Heart left ventricle (tissue), 16 donors: ENCODE data around the gene STXBP6. TPM values are rescaled to one million over a fixed set of nuclear protein-coding genes. Genes with fewer than 3 reads are reported as not detected.
A peak's percentile ranks its signal among the peaks of the same experiment; 100 is the strongest.

Experiments used
- ATAC-seq, 4 donors: fragments of 200-7000 bp; cut with Tn5 transposase; one replicate each; pipeline ENCODE4 v1.9.1; 2020 to 2022; ENCODE audit warnings: moderate library complexity in 4 of 4, mild to moderate bottlenecking in 3 of 4, moderate number of reproducible peaks in 1 of 4
- DNase-seq, 5 donors: peaks; one replicate each; pipeline ENCODE4 v3.0.0-alpha.2; 2020
- H3K27ac ChIP-seq, 12 donors: fragments of 200-600 bp; sonication (generic) in 4 of 12; one replicate each; pipeline versions ENCODE4 v1.5.0 to v1.8.0; 2016 to 2022; ENCODE audit warnings: mild to moderate bottlenecking in 2 of 12
- H3K27me3 ChIP-seq, 9 donors: fragments of 200-600 bp; sonication (generic) in 2 of 9; one replicate each; pipeline versions ENCODE4 v1.5.1 to v1.8.0; 2016 to 2022; ENCODE audit warnings: mild to moderate bottlenecking in 3 of 9
- H3K36me3 ChIP-seq, 9 donors: fragments of 200-600 bp; sonication (generic) in 2 of 9; one replicate each; pipeline versions ENCODE4 v1.5.0 to v1.8.0; 2018 to 2022; ENCODE audit warnings: mild to moderate bottlenecking in 2 of 9
- H3K4me1 ChIP-seq, 12 donors: fragments of 200-600 bp; sonication (generic) in 4 of 12; one replicate each; pipeline versions ENCODE4 v1.5.0 to v1.8.0; 2016 to 2022; ENCODE audit warnings: mild to moderate bottlenecking in 3 of 12
- H3K4me3 ChIP-seq, 12 donors: fragments of 200-600 bp; sonication (generic) in 4 of 12; one replicate each; pipeline versions ENCODE4 v1.5.0 to v1.8.0; 2017 to 2022; ENCODE audit warnings: mild to moderate bottlenecking in 9 of 12, moderate library complexity in 4 of 12
- H3K9me3 ChIP-seq, 12 donors: fragments of 200-600 bp; sonication (generic) in 4 of 12; one replicate each; pipeline versions ENCODE4 v1.5.0 to v1.8.0; 2016 to 2022; ENCODE audit warnings: mild to moderate bottlenecking in 1 of 12
- POLR2A ChIP-seq, 2 donors: fragments of 450-650 bp; IDR thresholded peaks; one replicate each; pipeline ENCODE4 v1.6.1; 2017; ENCODE audit warnings: antibody characterized with exemption in 2 of 2, mild to moderate bottlenecking in 2 of 2, moderate library complexity in 2 of 2
- WGBS, 4 donors: extraction: QIAGEN DNeasy Blood & Tissue Kit in 2 of 4; methylation state at CpG; one replicate each; pipeline versions ENCODE4 v1.1.5 to v1.1.7; 2013 to 2018; 5-methylcytosine and 5-hydroxymethylcytosine counted together
- intact Hi-C, 10 donors: fragments of 100-400 bp; cut with DNase I; formaldehyde crosslinking; loops; one replicate each; pipeline versions ENCODE4 v1.11.1 to v1.14.2; 2022
- polyA plus RNA-seq, 2 donors: library from polyadenylated mRNA; stranded (reverse); fragments of 200-250 nt; gene quantifications; one replicate each; pipeline ENCODE4 v1.2.3, GENCODE V29; 2013
- total RNA-seq, 9 donors: library from RNA; depleted of rRNA in 2 of 9; stranded (reverse); fragments of >200 nt in 2 of 9; fragmentation: NEBNext Ultra II Directional in 3 of 9; extraction: Animal tissue kit (Norgen Biotek cat#: 25700) in 3 of 9; gene quantifications; one replicate each; pipeline versions ENCODE4 v1.1.0 to v1.2.4, GENCODE V29; 2016 to 2023
- TF ChIP-seq, protein P1 (sequence below), 12 donors: fragments of 200-600 bp; sonication (generic) in 4 of 12; IDR thresholded peaks; one replicate each; pipeline versions ENCODE4 v1.5.0 to v1.8.0; 2018 to 2022; ENCODE audit warnings: antibody characterized with exemption in 12 of 12, mild to moderate bottlenecking in 5 of 12
- donor health status: ischemic (EF 13 %, LVEDD 7.1; RV severe dilation, severe dysfunction).
- donor health status: healthy with polysubstance abuse.
- donor health status: DM: no; HTN: yes; CAD: no.
- donor health status: DM: no; HTN: no; CAD: no.
- donor health status: ischemic (EF 25% LVEDD 6.9; RV normal size, moderate dysfunction).
- donor health status: ischemic (EF 25% LVEDD 5.7; RV mildly dilated, moderate dysfunction).
- donor health status: healthy.
- donor health status: DM: yes; HTN: yes; CAD: no.
- donor health status: ischemic (EF 35%, LVEDD 5.7; RV mildly dilated, moderate dysfunction).
- donor health status: nonischemic (EF 11% LVEDD 7.7; RV severe dilation, severe dysfunction).
- donor health status: DM: yes; HTN: yes; CAD: no.
- donor health status: PGD.
- donor health status: ischemic (EF 29% LVEDD 5.4; RV normal size, mild dysfunction).
- donor health status: nonischemic (EF 23%, LVEDD 6.1; RV moderate dilation, normal function).

The STXBP6 gene
- total and polyA plus RNA-seq, 11 donors = 12.5 to 57.3 (median 23.7) TPM

DNA sequence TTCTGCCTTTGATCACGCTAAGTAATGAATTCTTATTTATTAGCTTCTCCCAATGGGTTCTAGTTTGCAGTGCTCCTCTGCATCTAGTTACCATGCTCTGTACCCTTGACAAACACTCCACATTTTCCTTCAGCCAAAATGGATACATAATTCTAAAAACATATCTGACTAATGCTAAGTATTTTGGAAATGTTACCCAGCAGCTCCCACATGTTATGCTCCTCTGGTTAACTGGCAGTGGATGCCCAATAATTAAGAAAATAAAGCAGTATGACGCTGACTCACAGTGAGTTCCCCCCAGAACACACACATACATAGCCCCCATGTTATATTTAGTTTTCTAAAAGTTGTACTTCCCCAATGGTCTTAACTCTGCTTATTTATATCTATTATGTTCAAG lies 74.6 kb downstream of the STXBP6 start:
- no peaks in the 10 kb centered on the region for H3K36me3 ChIP-seq
- peak overlapping the region in 3 of 12 donors; percentile 8 to 38 (median 29) for H3K27ac ChIP-seq
- ATAC-seq (peak in 1 of 4 donors; percentile 8), DNase-seq (no peak)
- H3K4me1 ChIP-seq = peaks cover 0 to 44% (median 9%) of the 10 kb centered on the region in 12 donors
- H3K27me3 ChIP-seq = no peaks in the 10 kb centered on the region
- intact Hi-C loops = no loop called here
- H3K9me3 ChIP-seq = no peaks in the 10 kb centered on the region
- WGBS, 4 donors = 75 to 77% (median 76%) methylated on average over 2 of the region's 2 CpGs
- no peak overlapping the region for H3K4me3 ChIP-seq
- no peak for TF ChIP-seq POLR2A (IDR thresholded peaks at IDR 0.05)
- TF ChIP-seq, protein P1, sequence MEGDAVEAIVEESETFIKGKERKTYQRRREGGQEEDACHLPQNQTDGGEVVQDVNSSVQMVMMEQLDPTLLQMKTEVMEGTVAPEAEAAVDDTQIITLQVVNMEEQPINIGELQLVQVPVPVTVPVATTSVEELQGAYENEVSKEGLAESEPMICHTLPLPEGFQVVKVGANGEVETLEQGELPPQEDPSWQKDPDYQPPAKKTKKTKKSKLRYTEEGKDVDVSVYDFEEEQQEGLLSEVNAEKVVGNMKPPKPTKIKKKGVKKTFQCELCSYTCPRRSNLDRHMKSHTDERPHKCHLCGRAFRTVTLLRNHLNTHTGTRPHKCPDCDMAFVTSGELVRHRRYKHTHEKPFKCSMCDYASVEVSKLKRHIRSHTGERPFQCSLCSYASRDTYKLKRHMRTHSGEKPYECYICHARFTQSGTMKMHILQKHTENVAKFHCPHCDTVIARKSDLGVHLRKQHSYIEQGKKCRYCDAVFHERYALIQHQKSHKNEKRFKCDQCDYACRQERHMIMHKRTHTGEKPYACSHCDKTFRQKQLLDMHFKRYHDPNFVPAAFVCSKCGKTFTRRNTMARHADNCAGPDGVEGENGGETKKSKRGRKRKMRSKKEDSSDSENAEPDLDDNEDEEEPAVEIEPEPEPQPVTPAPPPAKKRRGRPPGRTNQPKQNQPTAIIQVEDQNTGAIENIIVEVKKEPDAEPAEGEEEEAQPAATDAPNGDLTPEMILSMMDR (IDR thresholded peaks at IDR 0.05) = no peak

DNA sequence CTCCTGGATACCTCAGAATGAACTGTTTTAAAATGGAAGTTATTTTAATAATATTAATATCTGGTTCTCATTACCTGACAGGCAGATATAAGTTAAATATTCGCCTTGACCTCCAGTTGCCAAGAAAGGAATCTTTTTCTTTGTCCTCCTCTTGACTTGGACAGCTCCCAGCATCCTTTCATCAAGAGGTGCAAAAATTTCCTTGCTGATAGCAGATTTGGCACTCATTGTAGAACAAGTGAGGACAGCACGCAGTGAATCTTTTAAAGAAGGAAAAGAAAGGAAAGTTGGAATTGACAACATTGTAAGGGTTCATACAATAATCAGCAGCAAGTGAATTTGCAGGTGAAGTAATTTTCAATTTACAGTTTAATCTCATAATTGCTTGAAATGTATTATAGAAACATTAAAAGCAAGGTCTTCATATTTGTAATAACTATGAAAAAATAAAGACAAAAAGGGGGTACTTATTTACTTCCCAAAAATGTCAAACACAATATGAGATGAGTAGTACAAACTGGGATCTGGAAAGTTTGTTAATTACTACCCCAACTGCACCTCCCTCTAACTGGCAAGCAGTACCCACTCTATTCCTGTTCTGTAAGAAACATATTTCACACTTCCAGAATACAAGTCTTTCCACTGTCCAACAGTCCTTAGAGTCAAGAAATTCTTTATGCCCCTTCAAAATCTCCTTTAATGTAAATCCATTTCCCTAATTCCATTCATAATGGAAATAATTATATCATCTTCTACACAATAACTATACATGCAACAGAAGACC lies 75.2 kb downstream of the STXBP6 start:
- H3K36me3 ChIP-seq = no peaks in the 10 kb centered on the region
- whole genome bisulfite sequencing, 4 donors = 19 to 27% (median 21%) methylated on average over 2 of the region's 2 CpGs
- peaks cover 0 to 50% (median 9%) of the 10 kb centered on the region in 12 donors for H3K4me1 ChIP-seq
- no peak for DNase-seq
- H3K27ac ChIP-seq = peak overlapping the region in 6 of 12 donors; percentile 25 to 55 (median 40)
- H3K27me3 ChIP-seq = no peaks in the 10 kb centered on the region
- intact Hi-C loops = no loop called here
- no peaks in the 10 kb centered on the region for H3K9me3 ChIP-seq
- ATAC-seq = peak in 2 of 4 donors; percentile 33 to 49
- H3K4me3 ChIP-seq = no peak overlapping the region
- TF ChIP-seq, protein P1 (IDR thresholded peaks at IDR 0.05) = no peak
- TF ChIP-seq POLR2A (IDR thresholded peaks at IDR 0.05) = no peak

DNA sequence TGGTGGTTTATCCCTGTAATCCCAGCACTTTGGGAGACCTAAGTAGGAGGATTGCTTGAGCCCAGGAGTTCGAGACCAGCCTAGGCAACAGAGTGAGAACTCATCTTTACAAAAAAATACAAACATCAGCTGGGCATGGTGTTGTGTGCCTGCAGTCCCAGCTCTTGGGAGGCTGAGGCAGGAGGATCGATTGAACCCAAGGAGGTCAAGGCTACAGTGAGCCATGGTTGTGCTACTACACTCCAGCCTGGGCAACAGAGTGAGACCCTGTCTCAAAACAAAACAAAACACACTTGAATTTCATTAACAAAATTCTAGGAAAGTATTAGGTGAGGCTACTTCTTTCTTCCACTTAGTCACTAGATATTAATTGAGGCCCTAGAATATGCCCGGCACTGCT lies 77.1 kb downstream of the STXBP6 start:
- DNase-seq (no peak), ATAC-seq (no peak)
- no peak for TF ChIP-seq POLR2A (IDR thresholded peaks at IDR 0.05)
- TF ChIP-seq, protein P1 (IDR thresholded peaks at IDR 0.05) = no peak
- no peaks in the 10 kb centered on the region for H3K9me3 ChIP-seq
- H3K36me3 ChIP-seq = no peaks in the 10 kb centered on the region
- H3K27me3 ChIP-seq = no peaks in the 10 kb centered on the region
- H3K27ac ChIP-seq = no peak overlapping the region
- 95 to 98% (median 97%) methylated on average over 3 of the region's 3 CpGs for WGBS, 4 donors
- H3K4me3 ChIP-seq = no peak overlapping the region
- peaks cover 0 to 57% (median 9%) of the 10 kb centered on the region in 12 donors for H3K4me1 ChIP-seq
- intact Hi-C loops = no loop called here

DNA sequence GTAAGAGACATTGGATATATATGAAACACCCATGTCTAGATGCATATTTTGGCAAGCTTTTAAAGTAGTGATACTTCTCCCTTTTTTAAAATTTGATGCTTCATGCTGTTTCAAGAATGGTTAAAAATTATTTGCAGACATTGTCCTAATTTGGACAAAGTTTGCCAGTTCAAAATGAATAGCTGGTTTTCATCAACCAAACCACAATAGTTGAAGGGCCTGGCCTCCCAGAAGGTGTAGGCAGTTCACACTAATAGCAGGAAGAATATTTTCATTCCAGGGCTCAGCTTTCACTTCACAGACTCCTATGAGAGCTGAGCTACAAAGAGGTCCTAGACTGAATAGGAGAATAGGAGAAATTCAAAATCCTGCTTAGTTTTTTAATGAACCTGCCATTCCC lies 78.7 kb downstream of the STXBP6 start:
- TF ChIP-seq, protein P1 (IDR thresholded peaks at IDR 0.05) = no peak
- no peak for TF ChIP-seq POLR2A (IDR thresholded peaks at IDR 0.05)

More for the DNA sequence above, 78.7 kb downstream of the STXBP6 start:
- Histone ChIP-seq H3K27me3 (no peaks in the 10 kb centered on the region), H3K4me1 (peaks cover 5 to 62% (median 19%) of the 10 kb centered on the region in 12 donors), H3K4me3 (no peak overlapping the region), H3K9me3 (no peaks in the 10 kb centered on the region), H3K36me3 (no peaks in the 10 kb centered on the region), H3K27ac (no peak overlapping the region)
- intact Hi-C loops = no loop called here
- ATAC-seq (peak in 1 of 4 donors; percentile 45), DNase-seq (no peak)
